DOHH2 (cell line): ENCODE measurements around the gene TMEM80.

Experiments
- EZH2phosphoT487 ChIP-seq: fragments of 200-600 bp; sonication (generic); IDR thresholded peaks from 2 replicates; pipeline ENCODE4 v1.6.1; 2017; ENCODE audit warnings: borderline replicate concordance, mild to moderate bottlenecking, antibody characterized with exemption, low read length, moderate library complexity, mixed read lengths
- TF ChIP-seq, protein P1 (sequence below): fragments of 200-600 bp; sonication (generic); IDR thresholded peaks from one replicate; pipeline ENCODE4 v1.5.1; 2014; ENCODE audit warnings: antibody characterized with exemption, mild to moderate bottlenecking, low read depth, low read length; ENCODE audit not compliant: poor library complexity, severe bottlenecking

DNA sequence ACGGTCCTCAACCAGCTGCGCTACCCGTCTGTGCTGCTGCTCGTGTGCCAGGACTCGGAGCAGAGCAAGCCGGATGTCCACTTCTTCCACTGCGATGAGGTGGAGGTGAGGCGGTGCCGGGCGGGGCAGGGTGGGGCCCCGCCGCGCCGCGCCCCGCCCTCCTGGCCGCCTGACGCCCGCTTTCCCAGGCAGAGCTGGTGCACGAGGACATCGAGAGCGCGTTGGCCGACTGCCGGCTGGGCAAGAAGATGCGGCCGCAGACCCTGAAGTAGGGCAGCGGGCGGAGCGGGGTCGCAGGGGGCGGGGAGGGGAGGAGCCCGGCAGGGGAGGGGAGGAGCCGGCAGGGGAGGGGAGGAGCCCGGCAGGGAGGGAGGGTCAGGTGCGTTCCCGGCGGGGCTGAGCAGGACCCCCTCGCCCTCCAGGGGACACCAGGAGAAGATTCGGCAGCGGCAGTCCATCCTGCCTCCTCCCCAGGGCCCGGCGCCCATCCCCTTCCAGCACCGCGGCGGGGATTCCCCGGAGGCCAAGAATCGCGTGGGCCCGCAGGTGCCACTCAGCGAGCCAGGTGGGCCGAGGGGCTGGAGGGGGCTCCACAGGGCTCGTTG is 25.1 kb downstream of the TMEM80 start:
- TF ChIP-seq, protein P1, sequence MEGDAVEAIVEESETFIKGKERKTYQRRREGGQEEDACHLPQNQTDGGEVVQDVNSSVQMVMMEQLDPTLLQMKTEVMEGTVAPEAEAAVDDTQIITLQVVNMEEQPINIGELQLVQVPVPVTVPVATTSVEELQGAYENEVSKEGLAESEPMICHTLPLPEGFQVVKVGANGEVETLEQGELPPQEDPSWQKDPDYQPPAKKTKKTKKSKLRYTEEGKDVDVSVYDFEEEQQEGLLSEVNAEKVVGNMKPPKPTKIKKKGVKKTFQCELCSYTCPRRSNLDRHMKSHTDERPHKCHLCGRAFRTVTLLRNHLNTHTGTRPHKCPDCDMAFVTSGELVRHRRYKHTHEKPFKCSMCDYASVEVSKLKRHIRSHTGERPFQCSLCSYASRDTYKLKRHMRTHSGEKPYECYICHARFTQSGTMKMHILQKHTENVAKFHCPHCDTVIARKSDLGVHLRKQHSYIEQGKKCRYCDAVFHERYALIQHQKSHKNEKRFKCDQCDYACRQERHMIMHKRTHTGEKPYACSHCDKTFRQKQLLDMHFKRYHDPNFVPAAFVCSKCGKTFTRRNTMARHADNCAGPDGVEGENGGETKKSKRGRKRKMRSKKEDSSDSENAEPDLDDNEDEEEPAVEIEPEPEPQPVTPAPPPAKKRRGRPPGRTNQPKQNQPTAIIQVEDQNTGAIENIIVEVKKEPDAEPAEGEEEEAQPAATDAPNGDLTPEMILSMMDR: no peak
- no peak for TF ChIP-seq EZH2phosphoT487
